ENCODE data around the gene PLBD2.

GRCh38 chr12:113396828-113397496 is 38.6 kb downstream of the PLBD2 start:
- TF ChIP-seq, protein P1, sequence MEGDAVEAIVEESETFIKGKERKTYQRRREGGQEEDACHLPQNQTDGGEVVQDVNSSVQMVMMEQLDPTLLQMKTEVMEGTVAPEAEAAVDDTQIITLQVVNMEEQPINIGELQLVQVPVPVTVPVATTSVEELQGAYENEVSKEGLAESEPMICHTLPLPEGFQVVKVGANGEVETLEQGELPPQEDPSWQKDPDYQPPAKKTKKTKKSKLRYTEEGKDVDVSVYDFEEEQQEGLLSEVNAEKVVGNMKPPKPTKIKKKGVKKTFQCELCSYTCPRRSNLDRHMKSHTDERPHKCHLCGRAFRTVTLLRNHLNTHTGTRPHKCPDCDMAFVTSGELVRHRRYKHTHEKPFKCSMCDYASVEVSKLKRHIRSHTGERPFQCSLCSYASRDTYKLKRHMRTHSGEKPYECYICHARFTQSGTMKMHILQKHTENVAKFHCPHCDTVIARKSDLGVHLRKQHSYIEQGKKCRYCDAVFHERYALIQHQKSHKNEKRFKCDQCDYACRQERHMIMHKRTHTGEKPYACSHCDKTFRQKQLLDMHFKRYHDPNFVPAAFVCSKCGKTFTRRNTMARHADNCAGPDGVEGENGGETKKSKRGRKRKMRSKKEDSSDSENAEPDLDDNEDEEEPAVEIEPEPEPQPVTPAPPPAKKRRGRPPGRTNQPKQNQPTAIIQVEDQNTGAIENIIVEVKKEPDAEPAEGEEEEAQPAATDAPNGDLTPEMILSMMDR (conservative IDR thresholded peaks at IDR 0.05 in 1 of 2, IDR thresholded peaks at IDR 0.05 in 1 of 2; ENCODE audit: low read depth in 1 of 2, low read length in 2 of 2): no peak
- TF ChIP-seq EZH2 (IDR thresholded peaks at IDR 0.05; ENCODE audit: low read length, missing control alignments): no peak
